Measurements from ENCODE around the gene ANKS1B.

ANKS1B gene

GRCh38 chr12:99374023-99374422, 610.7 kb downstream of the ANKS1B start:
- no peak overlapping the region for H3K4me3 ChIP-seq (ENCODE audit: low read depth, low read length)
- in situ Hi-C loops (cut with HindIII; ENCODE audit: low pct_ligation_motif_present, low sequenced_read_pairs): no loop called here
- DNase-seq: no peak
- H3K36me3 ChIP-seq (replicated peaks): no peaks in the 10 kb centered on the region
- TF ChIP-seq CTCF (IDR thresholded peaks at IDR 0.05; ENCODE audit: low read depth, low read length, missing control alignments): no peak
- no peaks in the 10 kb centered on the region for H3K27me3 ChIP-seq (replicated peaks)
- no peak overlapping the region for H3K27ac ChIP-seq

GRCh38 chr12:99372257-99372920, 612.3 kb downstream of the ANKS1B start:
- DNase-seq: no peak
- Histone ChIP-seq H3K4me3 (ENCODE audit: low read depth, low read length) (no peak overlapping the region), H3K27ac (no peak overlapping the region), H3K36me3 (replicated peaks) (no peaks in the 10 kb centered on the region), H3K27me3 (replicated peaks) (no peaks in the 10 kb centered on the region)
- in situ Hi-C loops (cut with HindIII; ENCODE audit: low pct_ligation_motif_present, low sequenced_read_pairs): no loop called here
- TF ChIP-seq CTCF (IDR thresholded peaks at IDR 0.05; ENCODE audit: low read depth, low read length, missing control alignments): no peak

DNA sequence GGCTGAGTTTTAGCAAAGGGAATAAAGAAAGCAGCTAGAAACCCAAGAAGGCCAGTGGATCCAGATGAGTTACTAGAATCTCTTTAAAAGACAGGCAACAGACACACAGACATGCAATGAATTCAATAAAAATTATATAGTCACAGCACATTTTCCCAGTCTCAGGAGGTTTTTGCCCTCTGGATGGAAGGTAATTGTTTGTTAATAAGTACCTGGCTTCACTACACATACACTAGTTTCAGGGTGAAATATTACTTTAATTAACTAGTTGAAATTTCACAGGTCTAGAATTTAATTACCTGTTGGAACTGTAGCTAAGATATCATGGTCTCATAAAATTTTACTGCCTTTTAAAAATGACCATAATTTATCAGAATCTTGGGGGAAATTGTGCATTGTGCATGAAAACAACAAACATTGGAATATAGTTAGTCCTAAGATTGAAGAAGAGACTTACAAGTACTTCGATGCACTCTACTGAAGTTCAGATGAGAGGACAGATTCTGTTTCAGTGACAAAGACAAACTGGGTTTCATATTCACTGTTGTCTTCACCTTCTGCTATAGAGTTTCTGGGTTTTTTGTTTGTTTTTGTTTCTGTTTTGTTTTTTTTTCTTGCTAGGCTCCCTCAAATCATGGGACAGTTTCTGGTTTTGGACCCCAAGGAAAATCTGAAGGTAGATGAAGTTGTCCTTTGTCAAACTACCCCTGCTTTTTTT, 614.2 kb downstream of the ANKS1B start:
- no peak for TF ChIP-seq CTCF (IDR thresholded peaks at IDR 0.05; ENCODE audit: low read depth, low read length, missing control alignments)
- in situ Hi-C loops (cut with HindIII; ENCODE audit: low pct_ligation_motif_present, low sequenced_read_pairs): no loop called here
- DNase-seq: no peak

DNA sequence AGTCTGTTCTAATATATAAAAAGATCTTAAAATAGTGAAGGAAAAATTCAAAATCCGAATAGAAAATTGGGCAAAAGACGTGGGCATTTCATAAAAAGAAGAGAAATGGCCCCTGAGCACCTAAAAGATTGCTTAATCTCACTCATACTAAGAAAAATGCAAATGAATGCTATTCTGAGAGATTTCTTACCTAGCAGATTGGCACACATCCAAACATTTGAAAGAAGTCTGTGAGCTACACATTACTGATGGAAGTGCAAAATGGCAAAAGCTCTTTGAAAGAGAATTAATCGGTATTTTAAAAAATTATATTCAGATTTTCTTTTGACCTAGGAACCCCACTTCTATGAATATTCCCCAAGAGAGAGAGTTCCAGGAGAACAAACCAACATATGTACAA, 617.6 kb downstream of the ANKS1B start:
- TF ChIP-seq CTCF (IDR thresholded peaks at IDR 0.05; ENCODE audit: low read depth, low read length, missing control alignments): no peak
- in situ Hi-C loops (cut with HindIII; ENCODE audit: low pct_ligation_motif_present, low sequenced_read_pairs): no loop called here
- Histone ChIP-seq H3K36me3 (replicated peaks) (no peaks in the 10 kb centered on the region), H3K27me3 (replicated peaks) (no peaks in the 10 kb centered on the region), H3K27ac (no peak overlapping the region), H3K4me3 (ENCODE audit: low read depth, low read length) (no peak overlapping the region)
- no peak for DNase-seq

More for the DNA sequence above, 614.2 kb downstream of the ANKS1B start:
- H3K27me3 ChIP-seq (replicated peaks): no peaks in the 10 kb centered on the region
- H3K4me3 ChIP-seq (ENCODE audit: low read depth, low read length): no peak overlapping the region
- H3K27ac ChIP-seq: no peak overlapping the region
- no peaks in the 10 kb centered on the region for H3K36me3 ChIP-seq (replicated peaks)

DNA sequence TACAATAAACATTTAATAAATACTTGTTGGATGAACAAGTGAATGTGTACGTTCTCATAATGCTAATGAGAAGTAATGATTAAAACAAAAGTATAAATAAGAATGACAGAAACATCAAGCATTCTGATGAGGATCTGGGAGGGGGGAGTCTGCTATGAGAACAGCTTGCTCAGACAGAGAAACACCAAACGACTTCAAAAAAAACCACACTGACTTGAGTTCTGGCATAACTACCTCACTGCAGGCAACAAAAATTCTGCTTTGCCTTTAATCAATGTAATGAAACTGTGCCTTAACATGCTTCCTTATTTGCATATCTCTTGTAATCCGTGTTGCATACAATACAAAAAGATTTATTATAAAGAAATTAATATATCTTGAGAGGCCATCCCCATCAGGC, 632.5 kb downstream of the ANKS1B start:
- H3K27ac ChIP-seq: no peak overlapping the region
- no peak for DNase-seq
- TF ChIP-seq CTCF (IDR thresholded peaks at IDR 0.05; ENCODE audit: low read depth, low read length, missing control alignments): no peak
- no peaks in the 10 kb centered on the region for H3K27me3 ChIP-seq (replicated peaks)
- in situ Hi-C loops (cut with HindIII; ENCODE audit: low pct_ligation_motif_present, low sequenced_read_pairs): no loop called here
- no peaks in the 10 kb centered on the region for H3K36me3 ChIP-seq (replicated peaks)
- no peak overlapping the region for H3K4me3 ChIP-seq (ENCODE audit: low read depth, low read length)

All from brain microvascular endothelial cell (primary cell).